GM19099 (cell line): ENCODE data around the gene S1PR2.

ENCODE experiments used
- POLR2A ChIP-seq: IDR thresholded peaks from 3 replicates; pipeline ENCODE4 v1.6.1; 2011; ENCODE audit warnings: low read depth; ENCODE audit not compliant: insufficient read length; ENCODE audit errors: extremely low read depth

Gene S1PR2

DNA sequence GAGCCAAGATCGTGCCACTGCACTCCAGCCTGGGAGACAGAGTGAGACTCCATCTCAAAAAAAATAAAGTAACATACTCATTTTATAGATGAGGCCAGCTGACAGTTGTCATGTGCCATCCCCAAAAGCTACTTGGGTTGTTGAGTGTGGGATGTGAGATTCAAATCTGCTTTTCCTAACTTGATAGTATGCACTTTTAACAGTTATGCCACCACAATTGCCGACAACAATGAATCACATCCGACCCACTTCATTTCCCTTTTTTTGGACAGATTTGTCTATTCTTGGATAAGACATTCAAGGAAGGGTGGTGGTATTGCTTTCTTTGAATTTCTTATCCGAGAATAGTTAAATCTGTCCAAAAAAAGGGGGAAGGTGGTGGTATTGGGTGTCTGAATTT is 20.1 kb downstream of the S1PR2 start:
- no peak for TF ChIP-seq POLR2A

DNA sequence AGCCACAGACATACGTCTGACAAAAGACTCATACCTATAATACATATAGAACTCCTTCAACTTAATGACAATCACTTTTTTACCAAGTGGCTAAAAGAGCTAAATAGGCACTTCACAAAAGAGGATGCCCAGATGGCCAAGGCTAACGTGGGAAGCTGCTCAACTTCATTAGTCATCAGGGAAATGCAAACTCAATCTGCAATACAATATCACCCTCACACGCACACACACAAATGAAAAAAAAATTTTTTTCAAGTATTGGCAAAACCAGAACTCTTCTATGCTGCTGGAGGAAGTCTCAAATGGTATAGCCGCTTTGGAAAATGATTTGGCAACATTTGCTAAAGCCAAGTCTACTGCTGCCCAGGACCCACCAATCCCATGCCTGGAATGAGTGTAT is 21.8 kb downstream of the S1PR2 start:
- TF ChIP-seq POLR2A = no peak

DNA sequence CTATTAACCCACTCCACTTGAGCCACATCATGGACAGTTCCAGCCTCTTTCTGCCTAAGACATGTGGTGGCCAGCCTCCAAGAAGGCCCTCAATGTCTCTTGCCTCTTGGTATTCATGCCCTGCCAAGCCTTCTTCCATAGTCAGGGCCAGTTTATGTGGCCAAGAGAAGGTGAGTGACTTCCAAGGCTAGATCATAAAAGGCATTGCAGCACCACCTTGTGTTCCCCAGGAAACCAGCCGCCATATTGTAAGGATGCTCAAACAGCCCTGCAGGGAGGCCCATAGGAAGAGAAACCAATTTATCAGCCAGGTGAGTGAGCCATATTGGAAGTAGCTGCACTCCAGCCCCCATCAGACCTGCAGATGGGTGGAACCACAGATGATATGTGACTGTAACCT is 24.1 kb downstream of the S1PR2 start:
- no peak for TF ChIP-seq POLR2A

DNA sequence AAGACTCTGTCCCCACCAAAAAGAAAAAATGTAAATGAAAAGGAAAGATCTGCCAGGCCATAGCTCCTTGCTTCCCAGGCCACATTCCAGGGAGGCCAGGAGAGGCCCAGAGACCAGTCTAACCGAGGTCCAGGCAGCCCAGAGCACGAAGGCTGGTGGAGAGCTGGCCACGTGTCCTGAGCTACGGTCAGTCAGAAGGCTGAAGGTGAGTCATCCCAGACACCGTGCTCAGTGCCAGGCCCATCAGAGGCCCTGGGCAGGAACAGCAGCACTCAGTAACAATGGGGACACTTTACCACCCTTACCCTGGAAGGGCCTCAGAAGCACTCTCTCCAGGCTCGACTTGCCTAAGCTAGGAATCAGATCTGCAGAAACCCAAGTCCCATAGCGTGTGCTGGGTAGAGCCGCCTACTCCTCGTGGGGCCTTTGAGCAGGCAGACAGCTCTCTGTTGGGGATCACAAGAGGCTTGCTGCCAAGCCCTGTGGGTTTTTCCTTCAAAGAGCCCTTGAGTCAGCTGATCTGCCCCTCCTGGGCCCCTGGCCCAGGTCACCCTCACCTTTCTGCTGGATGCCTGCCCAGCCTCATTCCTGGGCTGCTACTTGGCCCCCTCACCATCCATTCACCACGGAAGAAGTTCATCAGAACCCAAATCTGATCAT is 24.8 kb downstream of the S1PR2 start:
- no peak for TF ChIP-seq POLR2A

DNA sequence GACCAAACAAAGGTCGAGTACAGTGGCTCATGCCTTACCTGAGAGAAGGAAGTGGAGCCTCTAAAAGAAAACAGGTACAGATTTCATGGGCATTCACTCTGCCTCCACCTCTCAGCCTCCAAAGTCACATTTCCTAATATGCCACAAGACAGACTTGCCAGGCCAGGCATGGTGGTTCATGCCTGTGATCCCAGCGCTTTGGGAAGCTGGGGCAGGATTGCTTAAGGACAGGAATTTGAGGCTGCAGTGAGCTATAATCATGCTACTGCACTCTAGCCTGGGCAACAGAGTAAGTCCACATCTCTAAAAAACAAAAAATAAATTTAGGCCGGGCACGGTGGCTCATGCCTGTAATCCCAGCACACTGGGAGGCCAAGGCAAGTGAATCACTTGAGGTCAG is 25.5 kb downstream of the S1PR2 start:
- no peak for TF ChIP-seq POLR2A

DNA sequence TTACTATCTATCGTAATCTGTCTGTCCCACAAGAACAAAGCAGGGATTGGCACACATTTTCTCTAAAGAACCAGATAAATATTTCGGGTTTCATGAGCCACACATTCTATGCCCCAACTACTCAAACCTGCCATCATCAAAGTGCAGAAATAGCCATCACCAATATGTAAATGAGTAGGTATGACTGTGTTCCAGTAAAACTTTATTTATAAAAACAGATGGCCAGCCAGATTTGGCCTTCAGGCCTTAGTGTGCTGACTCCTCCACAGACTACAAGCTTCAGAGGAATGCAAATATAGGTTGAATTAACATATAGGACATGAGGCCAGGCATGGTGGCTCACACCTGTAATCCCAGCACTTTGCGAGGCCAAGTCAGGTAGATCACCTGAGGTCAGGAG is 27.4 kb downstream of the S1PR2 start:
- no peak for TF ChIP-seq POLR2A

DNA sequence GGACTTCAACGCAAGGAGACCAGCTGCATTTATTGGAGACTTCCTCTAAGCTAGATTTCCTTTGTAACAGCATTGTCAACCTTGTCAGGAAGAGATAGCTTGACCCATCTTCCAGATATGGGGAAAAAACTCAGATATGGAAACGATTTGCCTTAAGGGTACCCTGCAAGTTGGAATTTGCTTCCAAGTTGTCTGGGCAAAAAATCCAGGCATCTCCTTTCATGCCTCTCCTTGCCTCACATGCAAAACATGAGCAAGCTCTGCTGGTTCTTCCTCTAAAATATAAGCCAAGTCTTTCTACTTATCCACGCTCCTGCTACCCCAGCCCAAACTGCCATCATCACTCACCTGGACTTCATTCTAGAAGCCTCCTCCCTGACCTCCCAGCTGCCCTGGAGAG is 30.0 kb downstream of the S1PR2 start:
- no peak for TF ChIP-seq POLR2A

DNA sequence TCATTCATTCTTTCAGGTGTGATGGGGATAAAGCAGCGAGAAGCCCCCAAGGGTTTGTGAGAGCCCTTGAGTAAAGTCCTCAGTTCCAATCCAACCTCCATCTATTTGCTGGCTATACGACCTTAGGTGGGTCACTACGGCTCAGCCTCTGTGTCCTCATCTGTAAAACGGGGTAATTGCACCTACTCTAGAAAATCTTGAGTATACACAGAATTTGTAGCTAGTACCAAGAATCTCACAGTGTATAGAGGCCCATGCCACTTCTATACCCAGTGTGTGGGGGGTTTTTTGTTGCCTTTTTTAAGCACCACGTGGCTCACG is 36.0 kb downstream of the S1PR2 start:
- TF ChIP-seq POLR2A = no peak

DNA sequence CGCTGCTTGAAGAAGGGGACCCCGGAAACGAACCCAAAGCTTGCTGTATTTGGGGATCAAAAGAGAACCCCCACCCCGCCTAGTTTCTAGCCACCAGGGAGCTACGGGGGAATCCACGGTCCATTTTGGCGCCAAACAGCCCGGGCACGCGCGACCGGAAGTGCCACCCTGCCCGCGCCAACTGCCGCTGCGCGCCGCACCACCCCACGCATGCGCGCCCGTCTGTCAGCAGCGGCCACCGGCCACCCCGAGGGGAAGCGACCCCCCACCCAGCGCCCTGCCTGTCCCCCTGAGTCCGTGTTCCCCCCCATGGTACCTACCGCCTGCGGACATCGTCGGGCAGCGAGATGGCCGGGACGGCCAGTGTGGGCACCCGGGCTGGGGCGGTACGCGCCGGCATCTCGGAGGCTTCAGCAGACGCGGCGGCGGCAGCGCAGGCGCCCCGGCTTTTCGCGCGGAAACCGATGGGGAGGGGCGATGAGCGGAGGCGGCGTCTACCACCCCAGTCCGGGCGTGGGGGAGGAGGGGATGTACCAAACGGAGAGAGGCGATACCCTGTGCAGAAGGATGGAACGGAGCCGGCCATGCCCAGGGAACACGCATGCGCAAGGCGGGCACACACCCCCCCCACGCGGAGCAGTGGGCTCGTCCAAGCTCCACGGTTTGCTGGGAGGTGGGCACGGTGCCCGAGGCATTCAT is 36.5 kb downstream of the S1PR2 start, which contains the start of gene DNMT1:
Gene DNMT1 (minus strand): TSS at position 454 of the 699 bp plus-strand sequence. CDS start 54 bp downstream, at position 400.
- peak; percentile 97 for TF ChIP-seq POLR2A

DNA sequence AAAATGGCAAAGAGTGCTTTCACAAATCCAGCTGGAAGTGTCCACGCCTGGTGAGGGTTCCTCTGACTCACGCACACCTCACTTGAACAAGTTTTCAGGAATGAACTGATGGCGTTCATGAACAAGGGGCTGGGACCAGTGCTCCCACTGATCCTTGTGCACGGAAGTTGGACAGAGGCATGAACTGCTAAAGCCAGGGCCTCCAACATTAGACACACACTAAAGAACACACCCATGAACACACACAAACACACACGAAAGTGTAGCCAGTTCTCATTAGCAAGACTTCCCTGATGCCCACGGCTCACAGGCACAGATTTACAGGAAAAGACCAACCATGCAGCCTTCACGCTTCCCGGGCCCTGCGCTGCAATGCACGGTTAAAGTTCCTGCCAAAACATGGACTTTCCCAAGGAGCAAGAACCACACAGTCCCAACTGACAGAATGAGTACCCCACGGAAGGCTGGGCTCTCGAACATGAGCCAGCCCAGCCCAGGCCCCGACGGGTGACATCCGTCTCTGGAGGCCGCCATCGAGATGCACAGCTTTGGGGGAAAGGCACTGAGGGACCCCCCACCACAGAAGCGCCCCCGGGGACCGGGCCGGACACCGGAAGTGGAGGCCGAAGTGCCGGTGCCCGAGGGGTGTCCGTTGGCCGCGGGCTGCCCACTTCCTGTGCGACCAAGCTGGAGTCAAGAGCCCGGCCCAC is 37.2 kb downstream of the S1PR2 start:
- no peak for TF ChIP-seq POLR2A

DNA sequence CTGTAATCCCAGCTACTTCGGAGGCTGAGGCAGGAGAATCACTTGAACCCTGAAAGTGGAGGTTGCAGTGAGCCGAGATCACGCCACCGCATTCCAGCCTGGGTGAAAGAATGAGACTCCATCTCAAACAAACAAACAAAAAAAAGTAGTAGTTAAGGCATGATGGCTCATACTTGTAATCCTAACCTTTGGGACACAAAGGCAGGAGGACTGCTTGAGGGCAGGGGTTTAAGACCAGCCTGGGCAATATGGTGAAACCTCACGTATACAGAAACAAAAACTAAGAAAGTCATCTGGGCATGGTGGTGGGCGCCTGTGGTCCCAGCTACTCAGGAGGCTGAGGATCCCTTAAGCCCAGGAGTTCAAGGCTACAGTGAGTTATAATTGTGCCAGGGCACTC is 38.2 kb downstream of the S1PR2 start:
- TF ChIP-seq POLR2A = no peak

DNA sequence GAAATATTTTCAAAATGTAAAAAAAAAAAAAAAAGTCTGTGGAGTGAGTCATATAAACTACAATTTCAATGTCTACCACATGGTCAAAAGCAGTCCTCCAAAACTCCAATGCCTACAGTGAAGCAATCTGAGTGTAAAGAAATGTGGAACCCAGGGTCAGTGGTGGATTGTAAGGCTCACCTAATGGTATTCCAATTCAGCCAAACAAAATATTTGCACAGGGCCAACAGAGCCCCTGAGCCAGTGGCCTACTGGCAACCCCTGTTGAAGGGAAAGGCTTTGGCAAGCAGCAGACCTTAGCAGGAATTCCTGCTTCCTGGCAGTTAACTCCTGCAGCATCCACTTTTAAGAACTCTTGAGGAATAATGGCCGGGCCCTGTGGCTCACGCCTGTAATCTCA is 39.8 kb downstream of the S1PR2 start:
- no peak for TF ChIP-seq POLR2A

DNA sequence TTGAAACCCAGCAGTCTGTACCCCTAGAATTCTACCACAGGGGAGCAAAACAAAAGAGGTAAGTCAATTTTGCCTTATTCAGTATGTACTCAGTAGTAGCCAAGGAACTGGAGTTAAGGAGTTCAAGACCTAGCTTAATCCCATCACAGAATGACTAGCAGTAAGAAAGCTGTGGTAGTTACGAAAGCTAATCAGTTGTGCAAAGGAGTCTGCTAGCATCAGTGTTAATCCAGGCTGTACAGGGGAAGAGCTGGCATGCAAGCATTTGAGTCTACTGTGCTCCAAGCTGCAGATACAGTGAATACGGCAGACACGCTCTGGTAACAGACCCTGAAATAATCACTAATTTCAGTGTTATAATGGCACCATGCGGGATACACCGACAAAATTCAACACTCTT is 41.1 kb downstream of the S1PR2 start:
- no peak for TF ChIP-seq POLR2A

DNA sequence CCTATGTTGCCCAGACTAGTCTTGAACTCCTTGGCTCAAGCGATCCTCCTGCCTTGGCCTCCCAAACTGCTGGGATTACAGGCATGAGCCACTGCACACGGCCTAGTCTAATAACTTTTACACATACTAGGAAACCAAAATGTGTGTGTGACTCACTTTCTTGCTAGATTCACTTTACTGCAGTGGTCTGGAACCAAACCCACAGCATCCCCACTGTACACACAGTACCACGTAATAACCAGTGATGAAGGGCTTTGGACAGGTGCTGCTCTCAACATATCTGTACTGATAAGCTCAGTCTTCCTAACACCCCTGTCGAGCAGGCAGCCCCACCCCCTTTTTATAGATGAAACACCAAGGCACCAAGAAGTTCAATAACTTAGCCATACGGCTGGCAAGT is 41.5 kb downstream of the S1PR2 start:
- no peak for TF ChIP-seq POLR2A

DNA sequence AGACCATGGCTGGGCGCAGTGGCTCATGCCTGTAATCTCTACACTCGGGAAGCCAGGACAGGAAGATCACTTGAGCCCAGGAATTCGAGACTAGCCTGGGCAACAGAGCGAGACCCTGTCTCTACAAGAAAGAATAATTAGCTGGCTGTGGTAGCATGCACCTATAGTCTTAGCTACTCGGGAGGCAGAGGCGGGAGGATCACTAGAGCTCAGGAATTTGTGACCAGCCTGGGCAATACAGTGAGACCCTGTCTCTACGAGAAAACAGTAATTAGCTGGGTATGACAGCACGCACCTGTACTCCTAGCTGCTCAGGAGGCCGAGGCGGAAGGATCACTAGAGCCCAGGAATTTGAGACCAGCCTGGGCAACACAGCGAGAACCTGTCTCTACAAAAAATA is 43.8 kb downstream of the S1PR2 start:
- no peak for TF ChIP-seq POLR2A

DNA sequence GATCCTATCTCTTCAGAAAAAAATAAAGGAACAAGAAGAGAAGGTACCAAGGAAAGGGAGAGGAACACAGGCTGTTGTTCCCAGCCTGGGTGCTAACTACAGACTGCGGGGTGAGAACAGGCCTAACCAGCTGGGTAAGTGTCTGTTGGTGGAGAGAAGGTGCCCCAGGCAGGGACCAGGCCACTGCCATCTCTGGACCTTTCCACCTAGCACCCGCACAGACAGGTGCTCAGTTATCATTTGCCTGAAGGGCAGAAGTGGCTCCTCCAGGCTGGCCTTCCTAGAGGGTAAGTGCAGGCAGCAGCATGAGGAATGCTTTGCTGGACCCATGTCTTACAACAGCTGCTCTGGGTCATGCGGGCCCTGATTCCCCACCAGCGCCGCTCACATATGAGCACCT is 46.5 kb downstream of the S1PR2 start:
- no peak for TF ChIP-seq POLR2A
